ENCODE results near the gene TMTC2.

- TF ChIP-seq CTCF (tag by site-specific recombination; IDR thresholded peaks at IDR 0.05) (no peak), ZBTB1 (tag by site-specific recombination; IDR thresholded peaks at IDR 0.05) (no peak), ATF2 (tag by site-specific recombination; IDR thresholded peaks at IDR 0.05; ENCODE audit: low read depth) (no peak), KLF9 (tag by site-specific recombination; IDR thresholded peaks at IDR 0.05; ENCODE audit: low read depth) (no peak), ZNF202 (tag by site-specific recombination; IDR thresholded peaks at IDR 0.05; ENCODE audit: borderline replicate concordance) (no peak), ZNF114 (tag by site-specific recombination; IDR thresholded peaks at IDR 0.05) (no peak), ZNF266 (tag by site-specific recombination; IDR thresholded peaks at IDR 0.05; ENCODE audit: low read depth) (no peak), TCF7L2 (IDR thresholded peaks at IDR 0.05; ENCODE audit: borderline replicate concordance, low read depth, low read length) (no peak), ZNF19 (tag by site-specific recombination; IDR thresholded peaks at IDR 0.05; ENCODE audit: low read depth) (no peak), MYNN (tag by site-specific recombination; IDR thresholded peaks at IDR 0.05; ENCODE audit: borderline replicate concordance) (no peak), ZNF600 (tag by site-specific recombination; IDR thresholded peaks at IDR 0.05) (no peak), ZNF785 (tag by site-specific recombination; IDR thresholded peaks at IDR 0.05) (no peak), ZNF76 (tag by site-specific recombination; IDR thresholded peaks at IDR 0.05; ENCODE audit: borderline replicate concordance, low read depth) (no peak), ELK4 (IDR thresholded peaks at IDR 0.05; ENCODE audit: borderline replicate concordance, low read depth, low read length) (no peak)
Observed at GRCh38 chr12:82708061-82708879, 21.6 kb downstream of the TMTC2 start.
